Measurements from ENCODE around the gene CHD6.

DNA sequence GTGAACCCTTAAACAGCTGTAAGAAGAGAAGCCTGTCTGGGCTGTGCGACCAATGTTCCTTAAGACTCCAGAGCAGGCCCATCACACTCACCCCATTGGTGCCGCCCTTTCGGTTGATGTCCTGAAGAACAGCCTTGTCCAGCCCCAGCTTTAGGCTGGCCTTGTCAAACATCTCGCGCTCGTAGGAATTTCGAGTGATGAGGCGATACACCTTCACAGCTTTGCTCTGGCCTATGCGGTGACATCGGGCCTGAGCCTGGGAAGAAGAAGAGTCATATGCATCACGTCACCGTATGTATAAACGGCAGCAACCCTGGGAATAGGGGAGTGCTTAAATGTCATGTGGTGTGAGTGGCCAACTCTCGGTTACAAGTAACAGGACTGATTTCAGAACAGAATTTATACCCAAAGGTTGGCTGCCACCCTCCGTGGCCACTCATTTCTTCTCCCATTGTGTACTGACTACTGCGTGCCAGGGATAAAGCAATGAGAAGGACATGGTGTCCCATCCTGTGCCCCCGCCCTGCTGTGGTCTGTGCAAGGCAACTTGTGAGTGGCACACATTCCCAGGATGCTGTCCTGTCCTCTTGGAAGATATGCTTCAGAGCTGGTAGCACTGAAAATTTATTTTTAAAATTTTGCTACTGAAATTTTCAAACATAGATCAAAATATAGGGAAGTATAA is 160.9 kb downstream of the CHD6 start:
- TF ChIP-seq, protein P1, sequence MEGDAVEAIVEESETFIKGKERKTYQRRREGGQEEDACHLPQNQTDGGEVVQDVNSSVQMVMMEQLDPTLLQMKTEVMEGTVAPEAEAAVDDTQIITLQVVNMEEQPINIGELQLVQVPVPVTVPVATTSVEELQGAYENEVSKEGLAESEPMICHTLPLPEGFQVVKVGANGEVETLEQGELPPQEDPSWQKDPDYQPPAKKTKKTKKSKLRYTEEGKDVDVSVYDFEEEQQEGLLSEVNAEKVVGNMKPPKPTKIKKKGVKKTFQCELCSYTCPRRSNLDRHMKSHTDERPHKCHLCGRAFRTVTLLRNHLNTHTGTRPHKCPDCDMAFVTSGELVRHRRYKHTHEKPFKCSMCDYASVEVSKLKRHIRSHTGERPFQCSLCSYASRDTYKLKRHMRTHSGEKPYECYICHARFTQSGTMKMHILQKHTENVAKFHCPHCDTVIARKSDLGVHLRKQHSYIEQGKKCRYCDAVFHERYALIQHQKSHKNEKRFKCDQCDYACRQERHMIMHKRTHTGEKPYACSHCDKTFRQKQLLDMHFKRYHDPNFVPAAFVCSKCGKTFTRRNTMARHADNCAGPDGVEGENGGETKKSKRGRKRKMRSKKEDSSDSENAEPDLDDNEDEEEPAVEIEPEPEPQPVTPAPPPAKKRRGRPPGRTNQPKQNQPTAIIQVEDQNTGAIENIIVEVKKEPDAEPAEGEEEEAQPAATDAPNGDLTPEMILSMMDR (IDR thresholded peaks at IDR 0.05), result no peak
- no peak for TF ChIP-seq POLR2A (IDR thresholded peaks at IDR 0.05)

Data from testis (tissue), 2 donors.